Measurements from ENCODE around the gene OR3A1.
"Not testable (repeated sequence)": the region's sequence is repeated elsewhere in the genome, so short reads cannot be mapped to it uniquely, and the experiment has no call there.

The OR3A1 gene

GRCh38 chr17:3298260-3298659 lies at the start of gene OR3A1:
Gene OR3A1, minus strand, starts transcription at chr17:3298360. Its CDS starts 5,778 bp downstream, at chr17:3292582.
- DNase-seq: no peak
- intact Hi-C loops (cut with DNase I): no loop called here

DNA sequence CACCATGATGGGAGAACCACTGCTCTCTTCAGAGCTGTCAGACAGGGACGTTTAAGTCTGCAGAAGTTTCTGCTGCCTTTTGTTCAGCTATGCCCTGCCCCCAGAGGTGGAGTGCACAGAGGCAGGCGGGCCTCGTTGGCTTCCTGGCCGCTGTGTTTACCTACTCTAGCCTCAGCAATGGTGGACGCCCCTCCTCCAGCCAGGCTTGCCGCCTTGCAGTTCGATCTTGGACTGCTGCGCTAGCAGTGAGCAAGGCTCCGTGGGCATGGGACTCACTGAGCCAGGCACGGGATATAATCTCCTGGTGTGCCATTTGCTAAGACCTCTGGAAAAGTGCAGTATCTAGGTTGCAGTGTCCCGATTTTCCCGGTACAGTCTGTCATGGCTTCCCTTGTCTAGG lies 44.6 kb upstream of the OR3A1 start:
- intact Hi-C loops (cut with DNase I): not testable (repeated sequence)
- peak in 2 of 10 donors; percentile 41 to 74 for DNase-seq

DNA sequence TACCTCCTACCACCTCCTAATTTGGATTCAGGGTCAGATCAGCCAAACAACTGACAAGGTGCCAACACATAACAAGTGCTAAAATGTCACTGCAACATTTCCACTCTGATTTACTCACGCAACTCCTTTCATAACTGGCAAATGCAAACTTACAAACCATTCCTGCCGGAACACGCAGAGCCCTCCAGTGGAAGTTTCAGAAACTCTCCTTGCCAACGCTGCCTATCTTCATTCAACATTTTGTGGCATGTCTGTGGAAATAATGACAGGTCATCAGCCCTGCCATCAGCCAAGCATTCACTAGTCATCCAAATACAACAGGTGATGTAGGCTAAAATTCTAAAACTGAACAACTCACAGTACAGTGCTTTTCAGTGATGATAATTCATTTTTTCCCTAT lies 37.7 kb upstream of the OR3A1 start:
- intact Hi-C loops (cut with DNase I): no loop called here
- DNase-seq: peak in 1 of 10 donors; percentile 4

DNA sequence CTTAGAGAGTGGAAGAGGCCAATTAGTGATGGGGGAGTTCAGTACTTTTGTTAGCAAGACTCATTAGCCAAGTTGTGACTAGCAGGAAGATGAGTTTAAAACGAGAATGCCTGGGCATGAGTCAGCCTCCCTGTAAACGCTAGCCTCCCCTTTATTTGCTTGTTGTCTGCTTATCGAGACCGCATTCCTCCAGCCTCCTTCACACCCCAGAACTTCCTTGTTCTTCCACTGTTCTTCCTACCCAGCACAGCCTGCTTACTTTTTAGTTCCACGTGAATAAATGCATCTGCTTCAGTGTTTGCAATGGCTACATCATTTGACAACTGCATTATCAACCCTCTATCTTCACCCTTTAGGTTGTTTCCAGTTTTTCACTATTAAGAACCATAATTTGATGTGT lies 20.2 kb upstream of the OR3A1 start:
- intact Hi-C loops (cut with DNase I): no loop called here
- DNase-seq: no peak

- intact Hi-C loops (cut with DNase I): no loop called here
- DNase-seq: no peak
Observed at GRCh38 chr17:3316836-3317235, 18.7 kb upstream of the OR3A1 start.

GRCh38 chr17:3308603-3309002 lies 10.4 kb upstream of the OR3A1 start:
- intact Hi-C loops (cut with DNase I): no loop called here
- DNase-seq: no peak

GRCh38 chr17:3295632-3296031 lies 2.5 kb downstream of the OR3A1 start:
- intact Hi-C loops (cut with DNase I): no loop called here
- DNase-seq: no peak

GRCh38 chr17:3293548-3293947 lies 4.6 kb downstream of the OR3A1 start:
- DNase-seq; intact Hi-C loops (cut with DNase I): not testable (repeated sequence)

DNA sequence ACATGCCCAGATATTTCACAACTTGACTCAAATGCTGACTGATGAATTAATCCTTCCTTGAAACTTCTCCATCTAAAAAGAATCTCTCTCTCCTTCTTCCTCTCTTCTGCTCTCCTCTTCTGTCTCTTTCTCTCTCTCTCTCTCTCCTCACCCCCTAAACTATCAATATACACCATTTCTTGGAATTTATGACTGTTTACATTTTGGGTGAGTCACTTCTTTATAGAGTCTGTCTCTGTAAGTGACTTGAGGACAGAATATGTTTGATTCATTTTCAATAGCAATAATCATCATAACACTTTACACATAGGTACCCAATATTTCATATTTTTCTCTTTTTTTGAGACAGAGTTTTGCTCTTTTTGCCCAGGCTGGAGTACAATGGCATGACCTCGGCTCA lies 15.3 kb downstream of the OR3A1 start:
- intact Hi-C loops (cut with DNase I): no loop called here

DNA sequence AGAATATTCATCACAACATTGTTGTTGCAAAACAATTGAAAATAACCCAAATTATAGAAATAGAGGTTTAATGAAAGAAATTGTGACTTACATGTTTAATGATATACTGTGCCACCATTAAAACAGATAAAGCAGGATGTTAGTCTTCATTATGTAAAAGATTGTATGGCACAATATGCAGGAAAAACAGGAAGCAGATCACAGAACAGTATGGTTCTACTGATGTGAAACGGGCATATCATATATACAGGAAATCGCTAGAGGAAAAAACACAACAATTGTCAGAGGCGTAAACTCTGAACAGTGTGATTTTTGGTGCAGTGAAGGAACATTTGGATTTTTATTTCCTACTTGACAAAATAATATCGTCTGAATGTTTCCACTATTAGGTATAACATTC lies 22.0 kb downstream of the OR3A1 start:
- intact Hi-C loops (cut with DNase I): no loop called here
- no peak for DNase-seq

More for the DNA sequence above, 15.3 kb downstream of the OR3A1 start:
- no peak for DNase-seq

- no peak for DNase-seq
- intact Hi-C loops (cut with DNase I): no loop called here
Observed at GRCh38 chr17:3271072-3271848, 26.9 kb downstream of the OR3A1 start.

GRCh38 chr17:3260600-3260999 lies 37.6 kb downstream of the OR3A1 start:
- intact Hi-C loops (cut with DNase I): no loop called here
- DNase-seq: no peak

GRCh38 chr17:3260163-3260562 lies 38.0 kb downstream of the OR3A1 start:
- DNase-seq: no peak
- intact Hi-C loops (cut with DNase I): no loop called here

DNA sequence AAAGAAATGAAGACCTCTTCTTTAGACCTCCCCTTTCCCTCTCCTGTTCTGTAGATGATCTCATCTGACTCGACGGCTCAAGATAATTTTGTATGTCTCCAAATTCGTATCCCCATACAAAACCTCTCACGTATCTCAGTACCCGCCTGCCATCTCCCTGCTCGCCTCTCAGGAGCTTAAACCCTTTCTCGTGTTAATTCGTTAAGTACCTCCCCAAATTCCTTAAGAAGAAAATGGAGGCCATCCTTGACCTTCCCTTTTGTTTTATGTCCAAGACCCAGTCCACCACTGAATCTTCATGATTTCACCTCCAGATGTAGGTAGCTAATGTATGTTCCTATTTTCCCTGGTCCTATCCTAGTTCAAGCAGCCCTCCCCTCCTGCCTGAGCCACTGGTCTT lies 41.6 kb downstream of the OR3A1 start:
- no peak for DNase-seq
- intact Hi-C loops (cut with DNase I): no loop called here

- DNase-seq; intact Hi-C loops (cut with DNase I): not testable (repeated sequence)
Observed at GRCh38 chr17:3249013-3249412, 49.1 kb downstream of the OR3A1 start.

GRCh38 chr17:3244841-3245240 lies 53.3 kb downstream of the OR3A1 start:
- intact Hi-C loops (cut with DNase I); DNase-seq: not testable (repeated sequence)

DNA sequence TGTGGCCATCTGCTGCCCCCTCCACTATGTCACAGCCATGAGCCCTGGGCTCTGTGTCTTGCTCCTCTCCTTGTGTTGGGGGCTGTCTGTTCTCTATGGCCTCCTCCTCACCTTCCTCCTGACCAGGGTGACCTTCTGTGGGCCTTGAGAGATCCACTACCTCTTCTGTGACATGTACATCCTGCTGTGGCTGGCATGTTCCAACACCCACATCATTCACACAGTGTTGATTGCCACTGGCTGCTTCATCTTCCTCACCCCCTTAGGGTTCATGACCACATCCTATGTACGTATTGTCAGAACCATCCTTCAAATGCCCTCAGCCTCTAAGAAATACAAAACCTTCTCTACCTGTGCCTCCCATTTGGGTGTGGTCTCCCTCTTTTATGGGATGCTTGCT lies 57.1 kb downstream of the OR3A1 start:
- intact Hi-C loops (cut with DNase I); DNase-seq: not testable (repeated sequence)
